HepG2 (cell line): Measurements from ENCODE around the gene ST6GALNAC2. TPM values are rescaled to one million over a fixed set of nuclear protein-coding genes. Genes with fewer than 3 reads are reported as not detected.

Experiments used
- MEIS2 ChIP-seq: sonication (generic); formaldehyde crosslinking; IDR thresholded peaks from 2 replicates; pipeline ENCODE4 v1.9.0; 2021; ENCODE audit warnings: mild to moderate bottlenecking, missing genetic modification reagents
- MXI1 ChIP-seq: IDR thresholded peaks from 3 replicates; pipeline ENCODE4 v1.6.1; 2012; ENCODE audit warnings: low read depth, low read length, inconsistent platforms, borderline replicate concordance
- TAF15 ChIP-seq: fragments of 200-400 bp; formaldehyde crosslinking; IDR thresholded peaks from one replicate; pipeline ENCODE4 v1.6.1; 2018; ENCODE audit warnings: mild to moderate bottlenecking, low read depth, low read length; ENCODE audit not compliant: poor library complexity, severe bottlenecking
- ZNF235 ChIP-seq: sonication (generic); formaldehyde crosslinking; IDR thresholded peaks from 2 replicates; pipeline ENCODE4 v1.8.1; 2023; ENCODE audit warnings: mild to moderate bottlenecking, missing genetic modification reagents, borderline replicate concordance
- ZNF333 ChIP-seq: sonication (generic); formaldehyde crosslinking; IDR thresholded peaks from 2 replicates; pipeline ENCODE4 v1.4.0; 2020; ENCODE audit warnings: mild to moderate bottlenecking, missing genetic modification reagents, borderline replicate concordance
- ZNF33B ChIP-seq: sonication (generic); formaldehyde crosslinking; IDR thresholded peaks from 2 replicates; pipeline ENCODE4 v1.5.1; 2020; ENCODE audit warnings: mild to moderate bottlenecking, missing genetic modification reagents
- ZNF569 ChIP-seq: sonication (generic); formaldehyde crosslinking; IDR thresholded peaks from 2 replicates; pipeline ENCODE4 v1.5.0; 2020; ENCODE audit warnings: mild to moderate bottlenecking, missing genetic modification reagents, moderate library complexity, borderline replicate concordance
- ZNF644 ChIP-seq: IDR thresholded peaks from 2 replicates; pipeline ENCODE4 v1.6.1; 2016; ENCODE audit warnings: low read depth
- ZNF713 ChIP-seq: sonication (generic); formaldehyde crosslinking; IDR thresholded peaks from 2 replicates; pipeline ENCODE4 v1.4.0; 2020; ENCODE audit warnings: mild to moderate bottlenecking, missing genetic modification reagents
- ZNF878 ChIP-seq: sonication (generic); formaldehyde crosslinking; IDR thresholded peaks from 2 replicates; pipeline ENCODE4 v1.8.1; 2023; ENCODE audit warnings: mild to moderate bottlenecking, missing genetic modification reagents, moderate library complexity
- ZNF879 ChIP-seq: sonication (generic); formaldehyde crosslinking; IDR thresholded peaks from 2 replicates; pipeline ENCODE4 v1.8.1; 2023; ENCODE audit warnings: missing genetic modification reagents
- polyA plus RNA-seq, 8 experiments: library from polyadenylated mRNA; depleted of rRNA in 3 of 8; stranded (reverse) in 7 of 8; unstranded in 1 of 8; fragments of >200 nt; fragmentation: Illumina TruSeq in 4 of 8; extraction: Trizol in 4 of 8; gene quantifications; 2 replicates each; pipeline versions ENCODE4 v1.2.1 to v1.2.3, GENCODE V29; 2011 to 2016; ENCODE audit warnings: low read depth in 4 of 8, missing spikeins in 1 of 8, mixed read lengths in 1 of 8; ENCODE audit not compliant: insufficient read depth in 1 of 8
- total RNA-seq, 5 experiments: library from RNA; depleted of rRNA; stranded (reverse); fragments of >200 nt; fragmentation: Illumina TruSeq; extraction: Trizol; gene quantifications; 2 replicates each; pipeline ENCODE4 v1.2.3, GENCODE V29; 2016; ENCODE audit warnings: low read depth in 1 of 5
- TF ChIP-seq, protein P1 (sequence below): sonication (generic); formaldehyde crosslinking; IDR thresholded peaks from 2 replicates; pipeline ENCODE4 v1.4.0; 2020; ENCODE audit warnings: mild to moderate bottlenecking, missing genetic modification reagents
- TF ChIP-seq, protein P2 (sequence below): sonication (generic); formaldehyde crosslinking; IDR thresholded peaks from 2 replicates; pipeline ENCODE4 v1.4.0; 2020; ENCODE audit warnings: missing genetic modification reagents
- TF ChIP-seq, protein P3 (sequence below): sonication (generic); formaldehyde crosslinking; conservative IDR thresholded peaks from 2 replicates; pipeline ENCODE4 v1.8.0; 2022; ENCODE audit warnings: low read depth, missing genetic modification reagents
- TF ChIP-seq, protein P4 (sequence below): sonication (generic); formaldehyde crosslinking; IDR thresholded peaks from 2 replicates; pipeline ENCODE4 v1.4.0; 2020; ENCODE audit warnings: missing genetic modification reagents
- TF ChIP-seq, protein P5 (sequence below): sonication (generic); formaldehyde crosslinking; IDR thresholded peaks from 2 replicates; pipeline ENCODE4 v1.5.0; 2020; ENCODE audit warnings: missing genetic modification reagents, mild to moderate bottlenecking, borderline replicate concordance
- TF ChIP-seq, protein P6 (sequence below): sonication (generic); formaldehyde crosslinking; IDR thresholded peaks from 2 replicates; pipeline ENCODE4 v1.8.1; 2023; ENCODE audit warnings: missing genetic modification reagents, inconsistent platforms, borderline replicate concordance

Gene ST6GALNAC2
- total and polyA plus RNA-seq, 2 of the 13 experiments (the other 11 are each of a cell fraction or from before 2014, with no cell fraction given), result 0.12 to 0.49 TPM

DNA sequence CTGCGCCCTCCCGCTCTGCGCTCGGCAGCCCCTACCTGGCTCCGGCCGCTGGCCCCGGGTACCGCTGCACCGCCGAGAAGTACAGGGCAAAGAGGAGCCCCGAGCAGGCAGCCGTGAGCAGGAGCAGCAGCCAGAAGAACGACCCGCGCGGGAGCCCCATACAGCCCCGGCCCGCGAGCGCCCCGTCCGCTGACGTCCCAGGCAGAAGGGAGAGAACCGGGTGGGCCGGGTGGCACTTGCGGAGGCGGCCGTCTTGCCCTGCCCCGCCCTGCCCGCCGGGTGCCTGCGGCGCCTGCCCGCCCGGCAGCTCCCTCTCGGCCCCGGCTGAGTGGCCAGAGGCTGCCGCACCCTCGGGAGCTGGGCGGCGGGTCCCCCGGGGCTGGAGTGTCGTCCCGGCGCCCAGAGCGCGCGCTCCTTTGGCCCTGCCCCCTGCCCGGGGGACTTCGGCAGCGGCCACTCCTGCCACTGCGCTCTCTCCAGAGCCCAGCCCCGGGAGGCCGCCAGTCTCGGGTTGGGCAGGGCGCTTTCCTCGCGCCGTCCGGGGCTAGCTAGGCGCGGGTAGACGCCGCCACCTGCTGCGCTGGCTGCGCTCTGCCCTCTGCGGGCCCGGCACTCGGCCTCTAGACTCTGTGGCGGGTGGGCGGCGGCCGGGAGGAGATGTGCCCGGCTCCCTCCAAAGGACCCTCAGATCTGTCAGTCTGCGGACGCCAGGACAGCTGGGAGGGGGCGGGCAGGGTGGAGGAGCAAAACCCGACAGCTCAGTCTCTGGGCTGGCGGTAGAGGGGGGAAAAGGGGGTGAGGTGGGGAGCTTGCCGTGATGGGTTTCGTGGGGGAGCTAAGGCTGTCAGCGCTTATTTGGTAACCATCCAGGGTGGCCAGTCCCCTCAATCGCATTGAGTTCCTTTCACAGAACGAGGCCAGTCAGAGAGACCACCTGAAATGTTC is at the start of gene ST6GALNAC2 (continued):
- TF ChIP-seq, protein P1, sequence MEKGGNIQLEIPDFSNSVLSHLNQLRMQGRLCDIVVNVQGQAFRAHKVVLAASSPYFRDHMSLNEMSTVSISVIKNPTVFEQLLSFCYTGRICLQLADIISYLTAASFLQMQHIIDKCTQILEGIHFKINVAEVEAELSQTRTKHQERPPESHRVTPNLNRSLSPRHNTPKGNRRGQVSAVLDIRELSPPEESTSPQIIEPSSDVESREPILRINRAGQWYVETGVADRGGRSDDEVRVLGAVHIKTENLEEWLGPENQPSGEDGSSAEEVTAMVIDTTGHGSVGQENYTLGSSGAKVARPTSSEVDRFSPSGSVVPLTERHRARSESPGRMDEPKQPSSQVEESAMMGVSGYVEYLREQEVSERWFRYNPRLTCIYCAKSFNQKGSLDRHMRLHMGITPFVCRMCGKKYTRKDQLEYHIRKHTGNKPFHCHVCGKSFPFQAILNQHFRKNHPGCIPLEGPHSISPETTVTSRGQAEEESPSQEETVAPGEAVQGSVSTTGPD (CRISPR knock-in tag), result no peak
- peak; percentile 38; the same call in 1 of the 3 replicates for TF ChIP-seq MXI1
- TF ChIP-seq ZNF333 (CRISPR knock-in tag), result no peak
- no peak for TF ChIP-seq ZNF713 (CRISPR knock-in tag)
- TF ChIP-seq, protein P2, sequence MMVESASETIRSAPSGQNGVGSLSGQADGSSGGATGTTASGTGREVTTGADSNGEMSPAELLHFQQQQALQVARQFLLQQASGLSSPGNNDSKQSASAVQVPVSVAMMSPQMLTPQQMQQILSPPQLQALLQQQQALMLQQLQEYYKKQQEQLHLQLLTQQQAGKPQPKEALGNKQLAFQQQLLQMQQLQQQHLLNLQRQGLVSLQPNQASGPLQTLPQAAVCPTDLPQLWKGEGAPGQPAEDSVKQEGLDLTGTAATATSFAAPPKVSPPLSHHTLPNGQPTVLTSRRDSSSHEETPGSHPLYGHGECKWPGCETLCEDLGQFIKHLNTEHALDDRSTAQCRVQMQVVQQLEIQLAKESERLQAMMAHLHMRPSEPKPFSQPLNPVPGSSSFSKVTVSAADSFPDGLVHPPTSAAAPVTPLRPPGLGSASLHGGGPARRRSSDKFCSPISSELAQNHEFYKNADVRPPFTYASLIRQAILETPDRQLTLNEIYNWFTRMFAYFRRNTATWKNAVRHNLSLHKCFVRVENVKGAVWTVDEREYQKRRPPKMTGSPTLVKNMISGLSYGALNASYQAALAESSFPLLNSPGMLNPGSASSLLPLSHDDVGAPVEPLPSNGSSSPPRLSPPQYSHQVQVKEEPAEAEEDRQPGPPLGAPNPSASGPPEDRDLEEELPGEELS (CRISPR knock-in tag), result no peak
- TF ChIP-seq ZNF235, result no peak
- no peak for TF ChIP-seq ZNF33B (CRISPR knock-in tag)
- TF ChIP-seq ZNF569 (CRISPR knock-in tag), result no peak
- TF ChIP-seq ZNF879 (CRISPR knock-in tag), result 0 out of 2 replicates have a peak, but pooled peaks have one; percentile 53
- TF ChIP-seq TAF15, result no peak
- TF ChIP-seq MEIS2 (CRISPR knock-in tag), result peak; percentile 64; the same call in 1 of the 2 replicates
- no peak for TF ChIP-seq ZNF644 (CRISPR knock-in tag)
- TF ChIP-seq, protein P3, sequence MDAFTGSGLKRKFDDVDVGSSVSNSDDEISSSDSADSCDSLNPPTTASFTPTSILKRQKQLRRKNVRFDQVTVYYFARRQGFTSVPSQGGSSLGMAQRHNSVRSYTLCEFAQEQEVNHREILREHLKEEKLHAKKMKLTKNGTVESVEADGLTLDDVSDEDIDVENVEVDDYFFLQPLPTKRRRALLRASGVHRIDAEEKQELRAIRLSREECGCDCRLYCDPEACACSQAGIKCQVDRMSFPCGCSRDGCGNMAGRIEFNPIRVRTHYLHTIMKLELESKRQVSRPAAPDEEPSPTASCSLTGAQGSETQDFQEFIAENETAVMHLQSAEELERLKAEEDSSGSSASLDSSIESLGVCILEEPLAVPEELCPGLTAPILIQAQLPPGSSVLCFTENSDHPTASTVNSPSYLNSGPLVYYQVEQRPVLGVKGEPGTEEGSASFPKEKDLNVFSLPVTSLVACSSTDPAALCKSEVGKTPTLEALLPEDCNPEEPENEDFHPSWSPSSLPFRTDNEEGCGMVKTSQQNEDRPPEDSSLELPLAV (CRISPR knock-in tag), result no peak
- TF ChIP-seq, protein P4, sequence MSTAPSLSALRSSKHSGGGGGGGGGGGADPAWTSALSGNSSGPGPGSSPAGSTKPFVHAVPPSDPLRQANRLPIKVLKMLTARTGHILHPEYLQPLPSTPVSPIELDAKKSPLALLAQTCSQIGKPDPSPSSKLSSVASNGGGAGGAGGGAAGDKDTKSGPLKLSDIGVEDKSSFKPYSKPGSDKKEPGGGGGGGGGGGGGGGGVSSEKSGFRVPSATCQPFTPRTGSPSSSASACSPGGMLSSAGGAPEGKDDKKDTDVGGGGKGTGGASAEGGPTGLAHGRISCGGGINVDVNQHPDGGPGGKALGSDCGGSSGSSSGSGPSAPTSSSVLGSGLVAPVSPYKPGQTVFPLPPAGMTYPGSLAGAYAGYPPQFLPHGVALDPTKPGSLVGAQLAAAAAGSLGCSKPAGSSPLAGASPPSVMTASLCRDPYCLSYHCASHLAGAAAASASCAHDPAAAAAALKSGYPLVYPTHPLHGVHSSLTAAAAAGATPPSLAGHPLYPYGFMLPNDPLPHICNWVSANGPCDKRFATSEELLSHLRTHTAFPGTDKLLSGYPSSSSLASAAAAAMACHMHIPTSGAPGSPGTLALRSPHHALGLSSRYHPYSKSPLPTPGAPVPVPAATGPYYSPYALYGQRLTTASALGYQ (CRISPR knock-in tag), result no peak
- TF ChIP-seq ZNF878 (CRISPR knock-in tag), result no peak
- TF ChIP-seq, protein P5, sequence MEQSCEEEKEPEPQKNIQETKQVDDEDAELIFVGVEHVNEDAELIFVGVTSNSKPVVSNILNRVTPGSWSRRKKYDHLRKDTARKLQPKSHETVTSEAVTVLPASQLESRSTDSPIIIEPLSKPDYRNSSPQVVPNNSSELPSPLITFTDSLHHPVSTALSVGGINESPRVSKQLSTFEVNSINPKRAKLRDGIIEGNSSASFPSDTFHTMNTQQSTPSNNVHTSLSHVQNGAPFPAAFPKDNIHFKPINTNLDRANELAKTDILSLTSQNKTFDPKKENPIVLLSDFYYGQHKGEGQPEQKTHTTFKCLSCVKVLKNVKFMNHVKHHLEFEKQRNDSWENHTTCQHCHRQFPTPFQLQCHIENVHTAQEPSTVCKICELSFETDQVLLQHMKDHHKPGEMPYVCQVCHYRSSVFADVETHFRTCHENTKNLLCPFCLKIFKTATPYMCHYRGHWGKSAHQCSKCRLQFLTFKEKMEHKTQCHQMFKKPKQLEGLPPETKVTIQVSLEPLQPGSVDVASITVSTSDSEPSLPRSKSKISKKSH (CRISPR knock-in tag), result no peak
- TF ChIP-seq, protein P6, sequence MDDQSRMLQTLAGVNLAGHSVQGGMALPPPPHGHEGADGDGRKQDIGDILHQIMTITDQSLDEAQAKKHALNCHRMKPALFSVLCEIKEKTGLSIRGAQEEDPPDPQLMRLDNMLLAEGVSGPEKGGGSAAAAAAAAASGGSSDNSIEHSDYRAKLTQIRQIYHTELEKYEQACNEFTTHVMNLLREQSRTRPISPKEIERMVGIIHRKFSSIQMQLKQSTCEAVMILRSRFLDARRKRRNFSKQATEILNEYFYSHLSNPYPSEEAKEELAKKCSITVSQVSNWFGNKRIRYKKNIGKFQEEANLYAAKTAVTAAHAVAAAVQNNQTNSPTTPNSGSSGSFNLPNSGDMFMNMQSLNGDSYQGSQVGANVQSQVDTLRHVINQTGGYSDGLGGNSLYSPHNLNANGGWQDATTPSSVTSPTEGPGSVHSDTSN (CRISPR knock-in tag), result no peak
